Body of pancreas (tissue), 4 donors: ENCODE measurements around the gene ZNF579.

Source experiments
- POLR2A ChIP-seq, 3 donors: fragments of 450-650 bp; IDR thresholded peaks; one replicate each; pipeline ENCODE4 v1.6.1; 2016; ENCODE audit warnings: antibody characterized with exemption in 3 of 3, mild to moderate bottlenecking in 2 of 3
- TF ChIP-seq, protein P1 (sequence below), 7 experiments: fragments of 450-650 bp in 4 of 7; fragments of 200-600 bp in 3 of 7; sonication (generic) in 3 of 7; IDR thresholded peaks; one replicate each; pipeline ENCODE4 v1.5.1; 2016 to 2019; ENCODE audit warnings: antibody characterized with exemption in 7 of 7

DNA sequence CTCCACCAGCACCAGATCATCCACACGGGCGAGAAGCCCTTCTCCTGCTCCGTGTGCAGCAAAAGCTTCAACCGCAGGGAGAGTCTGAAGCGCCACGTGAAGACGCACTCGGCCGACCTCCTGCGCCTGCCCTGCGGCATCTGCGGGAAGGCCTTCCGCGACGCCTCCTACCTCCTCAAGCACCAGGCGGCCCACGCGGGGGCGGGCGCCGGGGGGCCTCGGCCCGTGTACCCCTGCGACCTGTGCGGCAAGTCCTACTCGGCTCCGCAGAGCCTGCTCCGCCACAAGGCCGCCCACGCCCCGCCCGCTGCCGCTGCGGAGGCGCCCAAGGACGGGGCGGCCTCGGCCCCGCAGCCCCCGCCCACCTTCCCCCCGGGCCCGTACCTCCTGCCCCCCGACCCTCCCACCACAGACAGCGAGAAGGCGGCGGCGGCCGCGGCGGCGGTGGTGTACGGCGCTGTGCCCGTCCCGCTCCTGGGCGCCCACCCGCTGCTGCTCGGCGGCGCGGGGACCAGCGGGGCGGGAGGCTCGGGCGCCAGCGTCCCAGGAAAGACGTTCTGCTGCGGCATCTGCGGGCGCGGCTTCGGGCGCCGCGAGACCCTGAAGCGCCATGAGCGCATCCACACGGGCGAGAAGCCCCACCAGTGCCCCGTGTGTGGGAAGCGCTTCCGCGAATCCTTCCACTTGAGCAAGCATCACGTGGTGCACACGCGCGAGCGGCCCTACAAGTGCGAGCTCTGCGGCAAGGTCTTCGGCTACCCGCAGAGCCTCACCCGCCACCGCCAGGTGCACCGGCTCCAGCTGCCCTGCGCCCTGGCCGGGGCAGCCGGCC, 34.3 kb upstream of the ZNF579 start:
- TF ChIP-seq, protein P1, sequence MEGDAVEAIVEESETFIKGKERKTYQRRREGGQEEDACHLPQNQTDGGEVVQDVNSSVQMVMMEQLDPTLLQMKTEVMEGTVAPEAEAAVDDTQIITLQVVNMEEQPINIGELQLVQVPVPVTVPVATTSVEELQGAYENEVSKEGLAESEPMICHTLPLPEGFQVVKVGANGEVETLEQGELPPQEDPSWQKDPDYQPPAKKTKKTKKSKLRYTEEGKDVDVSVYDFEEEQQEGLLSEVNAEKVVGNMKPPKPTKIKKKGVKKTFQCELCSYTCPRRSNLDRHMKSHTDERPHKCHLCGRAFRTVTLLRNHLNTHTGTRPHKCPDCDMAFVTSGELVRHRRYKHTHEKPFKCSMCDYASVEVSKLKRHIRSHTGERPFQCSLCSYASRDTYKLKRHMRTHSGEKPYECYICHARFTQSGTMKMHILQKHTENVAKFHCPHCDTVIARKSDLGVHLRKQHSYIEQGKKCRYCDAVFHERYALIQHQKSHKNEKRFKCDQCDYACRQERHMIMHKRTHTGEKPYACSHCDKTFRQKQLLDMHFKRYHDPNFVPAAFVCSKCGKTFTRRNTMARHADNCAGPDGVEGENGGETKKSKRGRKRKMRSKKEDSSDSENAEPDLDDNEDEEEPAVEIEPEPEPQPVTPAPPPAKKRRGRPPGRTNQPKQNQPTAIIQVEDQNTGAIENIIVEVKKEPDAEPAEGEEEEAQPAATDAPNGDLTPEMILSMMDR (IDR thresholded peaks at IDR 0.05): no peak
- TF ChIP-seq POLR2A (IDR thresholded peaks at IDR 0.05): no peak
